Measurements from ENCODE around the gene HS3ST6.
"Not testable (repeated sequence)": the region's sequence is repeated elsewhere in the genome, so short reads cannot be mapped to it uniquely, and the experiment has no call there.

The HS3ST6 gene

GRCh38 chr16:1946495-1947368 is 28.5 kb upstream of the HS3ST6 start:
- DNase-seq, result no peak

GRCh38 chr16:1945559-1946391 is 27.6 kb upstream of the HS3ST6 start:
- no peak for DNase-seq

GRCh38 chr16:1944612-1945199 is 26.5 kb upstream of the HS3ST6 start:
- DNase-seq, result no peak

- DNase-seq, result peak; percentile 99
Observed at GRCh38 chr16:1942810-1943726, 24.9 kb upstream of the HS3ST6 start, which contains the start of gene MSRB1. TSS of gene MSRB1 (minus strand) at chr16:1943199. CDS start at chr16:1943156, 43 bp downstream.

- DNase-seq, result no peak
Observed at GRCh38 chr16:1942047-1942809, 24.0 kb upstream of the HS3ST6 start.

- DNase-seq, result no peak
Observed at GRCh38 chr16:1941162-1942046, 23.2 kb upstream of the HS3ST6 start.

- no peak for DNase-seq
Observed at GRCh38 chr16:1940273-1941161, 22.3 kb upstream of the HS3ST6 start.

- not testable (repeated sequence) for DNase-seq
Observed at GRCh38 chr16:1939833-1940232, 21.6 kb upstream of the HS3ST6 start.

GRCh38 chr16:1938910-1939309 is 20.7 kb upstream of the HS3ST6 start:
- DNase-seq, result no peak

GRCh38 chr16:1938316-1938715 is 20.1 kb upstream of the HS3ST6 start:
- no peak for DNase-seq

GRCh38 chr16:1936945-1937479 is 18.8 kb upstream of the HS3ST6 start:
- no peak for DNase-seq

- no peak for DNase-seq
Observed at GRCh38 chr16:1933097-1933661, 15.0 kb upstream of the HS3ST6 start.

GRCh38 chr16:1932050-1933028 is 14.1 kb upstream of the HS3ST6 start:
- no peak for DNase-seq

GRCh38 chr16:1930338-1930720 is 12.1 kb upstream of the HS3ST6 start:
- no peak for DNase-seq

GRCh38 chr16:1929578-1930337 is 11.5 kb upstream of the HS3ST6 start:
- DNase-seq, result peak; percentile 86

GRCh38 chr16:1929105-1929504 is 10.9 kb upstream of the HS3ST6 start:
- DNase-seq, result peak; percentile 3

- DNase-seq, result no peak
Observed at GRCh38 chr16:1926271-1926670, 8.1 kb upstream of the HS3ST6 start.
